OCI-LY3 (cell line): ENCODE results near the gene LMTK3.

ENCODE experiments used
- H2AFZ ChIP-seq: fragments of 200-600, 300-600 bp; shearing (Covaris generic); 2 replicates; pipeline ENCODE4 v1.6.0; 2014; ENCODE audit warnings: antibody characterized with exemption, low read depth, low read length
- H3K27ac ChIP-seq: fragments of 200-600, 300-600 bp; sonication (generic); 2 replicates; pipeline ENCODE4 v1.5.1; 2014; ENCODE audit warnings: mild to moderate bottlenecking, low read length, moderate library complexity, mixed read lengths
- H3K27me3 ChIP-seq: fragments of 200-600, 300-600 bp; sonication (generic); 2 replicates; pipeline ENCODE4 v1.6.1; 2014; ENCODE audit warnings: low read depth, low read length, mixed read lengths
- H3K36me3 ChIP-seq: fragments of 200-600, 300-600 bp; sonication (generic); replicated peaks from 2 replicates; pipeline ENCODE3; 2014; ENCODE audit warnings: low read depth, low read length, mixed read lengths
- H3K4me1 ChIP-seq: fragments of 300-600, 200-600 bp; sonication (generic); 2 replicates; pipeline ENCODE4 v1.6.1; 2014; ENCODE audit warnings: low read length, mixed read lengths
- H3K4me2 ChIP-seq: fragments of 200-600, 300-600 bp; sonication (generic); 2 replicates; pipeline ENCODE4 v1.6.1; 2014; ENCODE audit warnings: low read length, mixed read lengths
- H3K4me3 ChIP-seq: fragments of 300-600, 200-600 bp; sonication (generic); 2 replicates; pipeline ENCODE4 v1.5.1; 2014; ENCODE audit warnings: antibody characterized with exemption, mild to moderate bottlenecking, low read length, moderate library complexity
- H3K79me2 ChIP-seq: fragments of 300-600, 200-600 bp; shearing (Covaris generic); 2 replicates; pipeline ENCODE4 v1.6.1; 2014; ENCODE audit warnings: mild to moderate bottlenecking, low read length, mixed read lengths
- H3K9ac ChIP-seq: fragments of 300-600, 200-600 bp; shearing (Covaris generic); 2 replicates; pipeline ENCODE4 v1.6.0; 2014; ENCODE audit warnings: mild to moderate bottlenecking, low read length, moderate library complexity
- H3K9me3 ChIP-seq: fragments of 200-600, 300-600 bp; shearing (Covaris generic); 2 replicates; pipeline ENCODE4 v1.6.1; 2014; ENCODE audit warnings: low read length, mixed read lengths; ENCODE audit not compliant: insufficient read depth
- H4K20me1 ChIP-seq: fragments of 200-600, 300-600 bp; sonication (generic); 2 replicates; pipeline ENCODE4 v1.6.1; 2016; ENCODE audit warnings: low read length, mixed read lengths; ENCODE audit not compliant: insufficient read depth
- CTCF ChIP-seq: fragments of 200-600, 300-600 bp; sonication (generic); IDR thresholded peaks from 2 replicates; pipeline ENCODE4 v1.5.1; 2014; ENCODE audit warnings: antibody characterized with exemption, low read length, low read depth
- EZH2phosphoT487 ChIP-seq: fragments of 200-600 bp; shearing (Covaris generic); IDR thresholded peaks from 2 replicates; pipeline ENCODE4 v1.6.1; 2018; ENCODE audit warnings: antibody characterized with exemption, mixed run types, low read depth

Gene LMTK3

GRCh38 chr19:48456864-48457263 lies 54.8 kb downstream of the LMTK3 start:
- Histone ChIP-seq H3K27me3 (no peaks in the 10 kb centered on the region), H3K27ac (no peak overlapping the region), H3K9me3 (no peaks in the 10 kb centered on the region), H3K4me1 (no peaks in the 10 kb centered on the region), H3K79me2 (peaks cover 48% of the 10 kb centered on the region), H4K20me1 (0 out of 2 replicates have a peak, but pooled peaks cover 3% of the 10 kb centered on the region), H3K9ac (no peak overlapping the region), H3K36me3 (peaks cover 54% of the 10 kb centered on the region), H3K4me2 (no peak overlapping the region), H2AFZ (no peak overlapping the region), H3K4me3 (no peak overlapping the region)
- TF ChIP-seq CTCF (no peak), EZH2phosphoT487 (no peak)

DNA sequence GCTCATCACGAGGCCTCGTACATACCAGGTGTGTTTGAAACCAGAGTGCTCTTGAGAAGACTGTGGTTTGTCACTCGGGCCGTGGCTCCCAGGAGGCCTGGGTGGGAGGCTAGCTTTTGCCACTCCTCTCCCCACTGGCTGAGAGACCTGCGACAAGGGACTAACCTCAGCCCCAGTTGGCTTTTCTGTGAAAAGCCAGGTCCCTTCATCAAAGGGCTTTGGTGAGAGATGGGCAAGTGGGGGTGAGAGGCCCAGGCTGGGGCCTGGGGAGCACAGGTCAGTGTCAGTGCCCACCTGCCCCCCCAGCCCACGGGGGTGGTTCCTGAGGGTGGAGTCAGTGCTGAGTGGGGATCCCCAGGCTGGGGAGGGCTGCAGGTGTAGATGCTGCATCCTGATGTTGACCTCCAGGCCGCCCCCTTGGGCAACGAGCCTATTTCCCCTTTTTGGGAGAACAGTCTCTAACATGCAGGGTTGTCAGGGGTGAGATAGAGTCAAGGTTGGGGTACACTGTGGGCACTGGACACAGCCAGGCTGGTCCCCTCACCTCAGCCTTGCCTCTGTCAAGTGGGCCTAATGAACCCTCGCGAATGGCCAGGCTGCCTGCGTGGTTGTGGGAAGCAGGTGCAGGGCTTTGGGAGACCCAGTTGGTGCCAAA lies 55.6 kb downstream of the LMTK3 start:
- Histone ChIP-seq H2AFZ (no peak overlapping the region), H3K4me2 (no peak overlapping the region)

DNA sequence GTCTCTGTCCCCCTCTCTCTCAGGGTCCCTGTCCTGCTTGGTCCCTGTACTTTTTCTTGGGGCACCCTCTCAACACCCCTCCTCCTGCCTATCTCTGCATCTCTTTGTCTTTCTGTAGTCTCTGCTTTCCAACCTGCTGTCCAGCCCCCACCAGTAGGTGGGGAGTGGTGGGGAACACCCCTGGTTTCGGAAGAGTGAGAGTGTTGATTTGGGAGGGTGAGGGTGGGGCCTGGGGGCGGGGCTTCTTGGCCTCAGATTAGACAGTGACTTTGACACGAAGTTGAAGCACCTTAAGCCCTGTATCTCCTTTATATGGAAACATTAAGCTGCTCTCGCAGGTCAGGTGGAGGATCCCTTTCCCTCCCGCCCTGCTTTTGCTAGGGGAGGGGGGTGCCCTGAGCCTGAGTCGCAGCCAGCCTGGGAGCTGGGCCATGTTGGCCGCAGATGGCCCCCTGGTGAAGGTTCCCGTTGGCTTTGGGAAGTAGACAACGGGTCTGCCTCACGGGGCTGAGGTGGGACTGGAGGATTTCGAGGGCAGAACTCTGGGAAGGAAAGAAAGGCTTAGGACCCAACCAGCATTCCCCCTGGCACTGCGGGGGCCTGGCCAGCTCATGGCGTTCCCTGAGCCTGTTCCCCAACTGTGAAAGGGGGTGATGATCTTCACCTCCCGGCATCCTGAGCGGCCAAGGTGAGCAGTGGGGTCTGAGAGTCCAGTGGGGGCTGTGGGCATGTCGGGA lies 56.3 kb downstream of the LMTK3 start, which contains the start of gene KCNJ14:
KCNJ14 (plus strand) TSS at position 404 of the 737 bp plus-strand sequence. CDS start 6,151 bp downstream, outside the sequence.
- H3K4me1 ChIP-seq = no peaks in the 10 kb centered on the region
- no peaks in the 10 kb centered on the region for H3K9me3 ChIP-seq
- H3K4me3 ChIP-seq = no peak within 1 kb of the TSS
- 0 out of 2 replicates have a peak, but pooled peaks cover 3% of the 10 kb centered on the region for H4K20me1 ChIP-seq
- TF ChIP-seq EZH2phosphoT487 (no peak), CTCF (no peak)
- H3K79me2 ChIP-seq = peaks cover 62% of the 10 kb centered on the region
- H3K27me3 ChIP-seq = no peaks in the 10 kb centered on the region
- no peak within 1 kb of the TSS for H3K4me2 ChIP-seq
- H2AFZ ChIP-seq = no peak within 1 kb of the TSS
- H3K27ac ChIP-seq = no peak within 1 kb of the TSS
- H3K36me3 ChIP-seq = peaks cover 64% of the 10 kb centered on the region
- H3K9ac ChIP-seq = no peak within 1 kb of the TSS

More for the DNA sequence above, 55.6 kb downstream of the LMTK3 start:
- Histone ChIP-seq H3K36me3 (peaks cover 59% of the 10 kb centered on the region), H3K4me1 (no peaks in the 10 kb centered on the region), H3K79me2 (peaks cover 55% of the 10 kb centered on the region), H3K27me3 (no peaks in the 10 kb centered on the region), H4K20me1 (0 out of 2 replicates have a peak, but pooled peaks cover 3% of the 10 kb centered on the region), H3K9ac (no peak overlapping the region), H3K4me3 (no peak overlapping the region), H3K9me3 (no peaks in the 10 kb centered on the region), H3K27ac (no peak overlapping the region)
- TF ChIP-seq EZH2phosphoT487 (no peak), CTCF (no peak)

GRCh38 chr19:48454150-48454730 lies 57.4 kb downstream of the LMTK3 start:
- no peaks in the 10 kb centered on the region for H3K9me3 ChIP-seq
- H3K9ac ChIP-seq = no peak overlapping the region
- peaks cover 70% of the 10 kb centered on the region for H3K36me3 ChIP-seq
- no peak for TF ChIP-seq EZH2phosphoT487
- TF ChIP-seq CTCF = no peak
- H3K4me1 ChIP-seq = no peaks in the 10 kb centered on the region
- H3K27ac ChIP-seq = no peak overlapping the region
- H3K27me3 ChIP-seq = no peaks in the 10 kb centered on the region
- no peak overlapping the region for H3K4me2 ChIP-seq
- no peak overlapping the region for H3K4me3 ChIP-seq
- H2AFZ ChIP-seq = no peak overlapping the region
- 0 out of 2 replicates have a peak, but pooled peaks cover 3% of the 10 kb centered on the region for H4K20me1 ChIP-seq
- peaks cover 62% of the 10 kb centered on the region for H3K79me2 ChIP-seq
